HG02938 (cell line): ENCODE results near the gene ADAP1.

ENCODE experiments used
- ATAC-seq: cut with Tn5 transposase; IDR thresholded peaks from one replicate; pipeline ENCODE4 v1.9.1; 2021; ENCODE audit warnings: mild to moderate bottlenecking, moderate library complexity; ENCODE audit not compliant: unreplicated experiment

The ADAP1 gene

DNA sequence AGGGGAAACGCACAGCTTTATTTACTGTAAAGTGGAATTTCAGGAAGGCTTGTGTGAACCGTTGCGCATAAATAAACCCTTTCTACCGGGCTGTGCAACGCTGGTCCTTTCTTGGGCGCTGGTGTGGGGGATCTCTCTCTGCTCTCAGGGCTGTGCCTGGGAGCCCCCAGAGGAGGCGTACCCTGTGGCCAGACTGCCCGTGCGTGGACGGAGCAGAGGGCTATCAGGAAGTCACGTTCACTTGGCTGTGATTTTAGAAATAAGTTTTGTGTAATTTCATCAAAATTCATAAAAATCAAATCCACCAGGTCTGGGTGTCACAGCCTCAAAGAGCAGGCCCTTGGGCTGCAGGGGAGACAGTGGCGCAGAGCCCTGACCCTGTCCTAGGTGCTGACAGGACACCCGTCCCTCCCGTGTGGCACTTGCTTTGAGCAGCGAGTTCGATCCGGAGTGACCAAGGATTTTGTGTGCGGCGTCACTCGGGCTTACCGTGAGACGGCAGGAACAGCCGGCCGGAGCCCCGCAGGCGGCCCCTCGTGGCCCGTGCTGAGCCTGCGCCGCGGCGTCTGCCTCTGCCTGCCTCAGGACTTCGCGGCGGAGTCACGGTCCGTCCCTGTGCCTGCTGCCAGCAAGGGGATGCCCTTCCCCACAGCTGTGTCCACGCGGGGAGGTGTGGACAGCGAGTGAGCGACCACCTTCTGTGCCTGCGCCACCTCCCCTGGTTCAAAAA is 58.0 kb downstream of the ADAP1 start:
- no peak for ATAC-seq

DNA sequence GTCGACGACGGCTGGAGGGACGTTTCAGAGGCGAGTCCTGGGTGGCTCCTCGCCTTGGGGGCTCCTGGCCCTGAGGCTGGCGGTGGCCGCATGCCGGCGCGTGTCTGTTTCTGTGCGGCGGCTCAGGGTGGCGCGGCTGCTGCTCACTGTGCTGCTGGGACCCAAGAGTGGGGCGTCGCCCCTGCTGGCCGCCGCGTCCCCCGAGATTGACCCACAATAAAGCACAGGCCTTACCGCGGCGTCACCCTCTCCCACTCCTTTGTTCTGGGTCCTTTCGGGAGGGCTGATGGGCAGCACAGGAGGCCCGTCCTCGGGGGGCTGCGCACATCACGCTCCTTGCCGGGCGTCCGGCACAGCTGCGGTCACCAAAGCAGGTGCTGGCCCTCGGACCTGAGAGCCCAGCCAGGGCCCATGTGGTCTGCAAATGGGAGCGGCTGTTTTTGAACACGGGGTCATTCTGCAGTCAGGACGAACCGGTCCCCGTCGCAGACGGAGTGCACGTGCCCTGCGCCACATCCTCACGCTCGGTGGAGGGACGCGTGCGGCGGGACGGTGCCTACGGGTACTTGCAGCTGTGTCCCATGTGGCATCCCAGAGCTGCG is 58.9 kb downstream of the ADAP1 start:
- no peak for ATAC-seq

DNA sequence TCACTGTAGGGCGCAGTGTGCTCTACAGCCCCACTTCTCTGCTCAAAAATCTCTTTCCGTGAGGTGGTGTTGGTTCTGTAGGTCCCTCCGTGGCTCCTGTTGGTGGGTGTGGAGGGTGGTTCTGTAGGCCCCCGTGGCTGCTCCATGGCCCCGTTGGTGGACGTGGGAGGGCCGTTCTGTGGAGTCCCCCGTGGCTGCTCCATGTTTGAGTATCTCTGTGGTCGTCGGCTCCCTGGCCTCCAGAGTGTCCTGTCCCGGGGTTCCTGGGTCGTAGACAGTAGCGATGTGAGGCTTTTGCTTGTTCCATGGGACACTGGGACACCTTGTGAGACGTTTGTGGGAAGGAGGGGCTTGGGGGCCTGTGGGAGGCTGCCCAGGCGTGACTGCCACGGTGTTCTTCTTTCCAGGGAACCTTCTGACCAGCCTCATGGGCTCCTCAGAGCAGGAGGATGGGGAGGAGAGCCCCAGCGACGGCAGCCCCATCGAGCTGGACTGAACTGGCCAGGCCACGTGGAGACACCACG is 59.5 kb downstream of the ADAP1 start:
- no peak for ATAC-seq

DNA sequence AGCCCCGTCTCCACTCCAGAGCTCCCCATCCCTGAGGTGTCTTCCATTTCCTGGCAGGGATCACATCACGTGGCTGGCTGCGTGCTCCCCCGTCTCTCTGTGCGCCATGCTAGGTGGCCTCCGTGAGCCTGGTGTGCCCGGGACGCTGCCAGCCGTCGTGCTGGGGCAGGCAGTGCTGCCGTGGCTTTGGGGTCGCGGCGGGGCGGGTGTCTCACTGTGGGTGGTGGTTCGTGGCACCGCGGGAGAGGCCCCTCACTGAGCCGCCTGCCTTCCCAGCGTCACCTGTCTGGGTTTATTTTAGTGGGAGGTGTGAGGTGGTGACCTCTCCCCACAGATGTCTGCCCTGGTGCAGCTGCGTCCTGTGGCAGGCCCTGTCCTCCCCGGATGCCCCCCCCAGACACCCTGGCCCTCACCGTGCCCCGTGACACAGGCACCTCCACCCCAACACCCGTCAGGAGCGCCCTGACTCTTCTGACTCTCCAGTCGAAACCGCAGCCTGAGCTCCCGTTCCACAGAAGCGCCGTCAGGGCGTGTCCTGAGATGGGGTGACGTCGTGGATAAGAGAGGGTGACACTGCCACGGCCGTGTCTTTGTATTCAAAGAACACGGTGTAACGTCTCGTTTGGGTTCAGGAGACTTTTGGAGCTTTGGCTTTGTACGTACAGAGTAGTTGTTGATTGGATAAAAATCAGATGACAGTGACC is 60.2 kb downstream of the ADAP1 start:
- ATAC-seq = no peak

DNA sequence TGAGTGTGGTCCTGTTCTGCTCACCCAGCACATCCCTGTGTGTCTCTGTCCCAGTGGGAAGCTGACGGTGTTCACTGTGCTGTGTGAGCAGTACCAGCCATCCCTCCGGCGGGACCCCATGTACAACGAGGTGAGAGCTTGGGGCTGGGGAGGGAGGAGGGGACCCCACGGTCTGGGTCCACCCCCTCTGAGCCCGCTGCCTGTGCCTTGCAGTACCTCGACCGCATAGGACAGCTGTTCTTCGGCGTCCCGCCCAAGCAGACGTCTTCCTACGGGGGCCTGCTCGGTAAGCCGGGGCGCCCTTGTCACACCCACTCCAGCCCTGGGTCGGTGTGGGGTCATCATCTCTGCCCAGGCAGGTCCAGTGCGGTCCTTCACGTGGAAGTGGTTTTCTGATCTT is 60.8 kb downstream of the ADAP1 start:
- no peak for ATAC-seq

DNA sequence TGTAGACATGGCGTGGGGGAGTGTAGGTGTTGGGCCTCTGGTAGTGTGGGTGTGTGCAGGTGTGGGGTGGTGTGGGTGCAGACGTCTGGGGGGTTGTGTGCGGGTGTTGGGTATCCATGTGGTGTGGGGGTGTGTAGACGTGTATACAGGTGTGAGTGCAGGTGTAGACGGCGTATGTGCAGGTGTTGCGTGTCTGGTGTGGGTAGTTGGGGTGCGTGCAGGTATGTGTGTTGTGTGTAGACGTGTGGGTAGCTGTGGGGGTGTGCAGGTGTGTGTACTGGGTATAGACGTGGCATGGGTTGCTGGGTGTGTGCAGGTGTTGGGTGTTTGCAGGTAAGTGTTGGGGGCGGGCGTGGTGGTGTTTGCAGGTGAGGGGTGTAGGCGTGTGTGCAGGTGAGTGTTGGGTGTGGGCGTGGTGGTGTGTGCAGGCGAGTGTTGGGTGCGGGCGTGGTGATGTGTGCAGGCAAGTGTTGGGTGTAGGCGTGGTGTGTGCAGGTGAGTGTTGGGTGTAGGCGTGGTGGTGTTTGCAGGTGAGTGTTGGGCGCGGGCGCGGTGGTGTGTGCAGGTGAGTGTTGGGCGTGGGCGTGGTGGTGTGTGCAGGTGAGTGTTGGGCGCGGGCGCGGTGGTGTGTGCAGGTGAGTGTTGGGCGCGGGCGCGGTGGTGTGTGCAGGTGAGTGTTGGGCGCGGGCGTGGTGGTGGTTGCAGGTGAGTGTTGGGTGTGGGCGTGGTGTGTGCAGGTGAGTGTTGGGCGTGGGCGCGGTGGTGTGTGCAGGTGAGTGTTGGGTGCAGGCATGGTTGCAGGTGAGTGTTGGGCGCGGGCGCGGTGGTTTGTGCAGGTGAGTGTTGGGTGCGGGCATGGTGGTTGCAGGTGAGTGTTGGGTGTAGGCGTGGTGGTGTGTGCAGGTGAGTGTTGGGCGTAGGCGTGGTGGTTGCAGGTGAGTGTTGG is 61.6 kb downstream of the ADAP1 start:
- no peak for ATAC-seq

DNA sequence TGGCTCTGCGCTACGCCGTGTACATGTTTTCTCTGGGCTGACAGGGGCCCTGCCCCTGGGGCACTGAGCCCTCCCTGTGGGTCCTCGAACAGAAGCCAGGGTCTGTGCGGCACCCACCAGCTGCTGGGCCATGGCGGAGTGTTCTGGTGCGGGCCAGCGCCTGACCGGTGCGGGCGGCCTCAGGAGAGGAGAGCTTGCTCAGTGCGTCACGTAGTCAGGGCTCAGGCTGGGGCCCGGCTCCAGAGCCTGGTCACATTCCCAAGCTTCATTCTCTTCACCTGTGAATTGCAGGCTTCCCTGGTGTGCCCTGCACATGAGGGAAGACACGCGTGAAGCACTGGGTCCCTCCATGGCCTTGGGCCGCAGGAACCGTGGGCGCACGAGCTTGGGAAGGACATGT is 62.7 kb downstream of the ADAP1 start:
- ATAC-seq = no peak

DNA sequence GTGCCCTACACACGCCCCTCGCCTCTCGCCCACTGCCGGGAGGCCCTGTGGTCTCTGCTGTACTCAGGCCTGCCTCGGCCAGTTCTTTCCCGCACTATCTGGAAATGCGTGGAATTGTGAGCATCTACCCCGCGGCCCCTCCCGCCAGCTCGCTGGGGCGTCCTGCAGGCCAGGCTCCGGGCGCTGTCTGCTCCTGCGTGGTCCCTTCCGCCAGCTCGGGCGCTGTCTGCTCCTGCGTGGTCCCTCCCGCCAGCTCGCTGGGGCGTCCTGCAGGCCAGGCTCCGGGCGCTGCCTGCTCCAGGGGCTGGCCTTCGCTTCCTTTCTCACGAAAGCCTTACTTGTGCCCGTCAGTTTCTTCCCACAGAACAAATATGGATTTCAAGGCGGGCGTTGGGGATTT is 63.2 kb downstream of the ADAP1 start:
- ATAC-seq = no peak

DNA sequence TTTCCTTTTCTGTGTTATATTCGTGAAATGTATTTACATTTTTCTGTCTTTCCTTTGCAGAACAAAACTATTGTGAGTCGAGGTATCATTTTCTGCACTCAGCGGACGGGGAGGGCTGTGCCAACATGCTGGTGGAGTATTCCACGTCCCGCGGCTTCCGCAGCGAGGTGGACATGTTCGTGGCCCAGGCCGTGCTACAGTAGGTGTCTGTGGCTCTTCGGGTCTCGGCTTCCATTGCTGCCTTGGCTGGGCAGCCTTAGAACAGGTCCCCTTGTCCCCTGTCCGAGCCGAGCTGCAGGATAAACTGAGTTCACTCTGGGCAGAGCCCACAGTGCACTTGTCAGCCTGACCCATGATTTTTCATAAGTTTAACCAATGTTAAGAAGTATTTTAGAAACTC is 63.6 kb downstream of the ADAP1 start:
- ATAC-seq = no peak

DNA sequence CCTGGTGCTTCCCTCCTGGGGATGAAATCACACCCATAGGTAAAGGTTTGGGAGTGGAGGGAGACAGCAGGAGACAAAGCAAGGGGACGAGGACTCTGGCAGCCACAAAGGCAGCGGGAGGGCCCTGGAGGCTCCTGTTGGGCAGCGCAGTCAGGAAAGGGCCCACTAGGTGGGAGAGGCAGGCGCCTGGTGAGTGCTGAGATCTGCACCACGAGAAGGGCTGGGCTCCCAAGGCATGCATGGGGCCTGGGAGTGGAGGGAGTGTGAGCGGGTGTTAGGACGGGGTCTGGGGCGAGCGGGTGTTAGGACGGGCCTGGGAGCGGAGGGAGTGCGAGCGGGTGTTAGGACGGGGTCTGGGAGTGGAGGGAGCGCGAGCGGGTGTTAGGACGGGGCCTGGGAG is 65.1 kb downstream of the ADAP1 start:
- no peak for ATAC-seq

DNA sequence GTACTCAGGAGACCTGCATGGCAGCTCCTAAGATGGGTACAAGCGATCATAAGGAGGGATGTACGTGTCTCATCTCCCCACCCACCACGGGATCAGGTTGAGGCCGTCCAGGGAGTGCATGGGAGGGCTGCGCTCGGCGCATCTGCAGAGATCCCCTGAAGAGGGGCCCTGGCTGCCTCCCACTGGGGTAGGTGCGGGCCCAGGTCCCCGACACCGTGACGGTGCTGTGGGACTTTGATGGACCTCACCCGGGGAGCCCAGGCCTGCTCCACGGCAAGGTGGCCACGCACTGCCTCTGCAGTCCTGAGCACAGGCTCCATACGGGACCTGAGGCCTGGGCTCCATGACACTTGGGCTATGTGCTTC is 65.5 kb downstream of the ADAP1 start:
- no peak for ATAC-seq

DNA sequence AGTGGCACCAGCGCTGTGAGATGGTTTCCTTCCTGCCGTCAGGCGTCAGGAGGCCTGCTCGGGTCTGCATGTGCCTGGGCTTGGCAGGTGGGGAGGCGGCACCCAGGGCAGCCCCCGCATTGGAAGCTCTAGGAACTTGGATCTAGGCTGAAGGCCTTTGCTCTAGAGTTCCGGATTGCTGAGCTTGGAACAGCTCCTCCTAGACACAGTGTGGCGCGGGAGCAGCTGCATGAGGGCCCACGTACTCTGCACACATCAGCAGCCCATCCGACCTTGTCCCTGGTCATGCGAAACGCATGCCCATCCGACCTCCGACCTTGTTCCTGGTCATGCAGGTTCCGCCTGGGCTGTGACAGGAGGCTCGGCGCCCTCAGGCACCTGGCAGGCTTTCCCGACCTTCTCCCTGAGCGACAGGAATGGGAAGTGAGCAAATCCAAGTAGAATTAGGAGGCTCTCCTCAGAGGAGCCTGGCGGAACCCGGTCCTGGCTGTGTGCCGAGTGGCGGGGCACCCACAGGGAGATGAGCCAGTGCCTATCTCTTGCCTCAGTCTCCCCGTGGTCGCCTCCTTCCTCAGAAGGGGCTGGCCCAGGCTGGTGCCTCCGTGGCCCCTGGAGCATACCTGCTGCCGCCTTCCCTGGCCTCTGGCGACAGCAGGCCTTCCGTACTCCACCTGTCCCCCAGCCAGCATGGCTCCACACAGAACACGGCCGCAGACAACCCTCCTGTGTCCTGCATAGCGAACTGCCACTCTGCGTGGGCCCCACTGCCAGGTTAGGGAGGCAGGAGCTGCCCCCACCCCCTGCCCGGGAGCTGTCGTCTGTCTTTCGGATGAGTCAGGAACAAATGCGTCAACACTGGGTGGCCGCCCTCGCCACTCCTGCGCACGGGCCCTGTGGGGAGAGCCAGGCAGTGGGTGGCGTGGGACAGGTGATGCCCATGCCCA is 66.1 kb downstream of the ADAP1 start:
- no peak for ATAC-seq

DNA sequence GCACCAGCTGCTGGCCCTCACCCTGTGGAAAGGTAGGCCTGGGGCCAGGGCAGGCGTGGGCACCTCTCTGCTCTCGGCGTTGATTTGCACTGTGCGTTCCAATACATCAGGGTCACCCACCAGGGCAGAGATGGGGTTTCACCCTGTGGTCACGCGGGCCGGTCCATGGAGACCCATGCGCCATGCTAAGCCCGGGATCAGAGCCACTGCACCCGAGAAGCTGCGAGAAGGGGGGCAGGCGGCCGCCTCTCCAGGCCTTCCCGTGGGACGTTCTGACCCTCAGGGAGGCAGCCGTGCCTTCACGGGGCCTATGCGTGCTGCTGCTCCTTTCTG is 67.0 kb downstream of the ADAP1 start:
- no peak for ATAC-seq

DNA sequence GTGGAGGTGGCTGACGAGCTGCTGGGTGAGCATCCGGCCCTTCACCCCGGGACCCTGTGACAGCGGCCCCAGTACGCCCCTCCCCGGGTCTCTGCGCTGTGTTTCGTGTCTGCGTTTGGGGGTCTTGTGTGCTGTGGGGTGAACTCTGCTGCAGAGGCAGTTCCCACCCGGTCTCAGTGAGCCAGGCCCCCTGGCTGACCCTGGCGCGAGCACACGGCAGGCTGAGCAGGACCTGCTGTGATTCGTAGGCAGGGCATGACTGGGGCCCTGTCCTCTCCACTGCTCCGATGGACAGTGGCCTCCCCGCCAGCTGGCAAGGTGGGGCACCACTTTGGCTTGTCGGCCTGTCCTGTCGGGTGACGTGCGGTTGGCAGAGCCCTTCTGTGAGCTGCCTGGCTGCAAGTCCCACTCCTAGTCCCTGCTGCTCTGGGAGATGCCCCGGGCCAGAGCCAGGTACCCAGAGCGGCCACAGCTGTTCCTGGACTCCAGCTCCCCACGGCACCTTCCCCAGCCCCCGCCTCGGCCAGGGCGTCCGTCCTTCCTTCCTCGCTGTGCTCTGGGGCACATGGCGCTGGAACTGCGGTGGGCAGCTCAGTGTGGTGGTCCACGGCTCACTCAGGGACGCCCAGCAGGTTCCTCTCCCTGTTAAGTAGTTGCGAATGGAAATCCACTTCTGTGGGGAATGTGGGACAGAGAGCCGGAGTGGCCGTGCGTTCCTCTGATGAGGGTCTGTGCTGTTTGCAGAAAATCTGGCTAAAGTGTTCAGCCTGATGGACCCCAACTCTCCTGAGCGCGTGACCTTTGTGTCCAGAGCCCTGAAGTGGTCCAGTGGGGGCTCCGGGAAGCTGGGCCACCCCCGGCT is 67.6 kb downstream of the ADAP1 start:
- no peak for ATAC-seq

DNA sequence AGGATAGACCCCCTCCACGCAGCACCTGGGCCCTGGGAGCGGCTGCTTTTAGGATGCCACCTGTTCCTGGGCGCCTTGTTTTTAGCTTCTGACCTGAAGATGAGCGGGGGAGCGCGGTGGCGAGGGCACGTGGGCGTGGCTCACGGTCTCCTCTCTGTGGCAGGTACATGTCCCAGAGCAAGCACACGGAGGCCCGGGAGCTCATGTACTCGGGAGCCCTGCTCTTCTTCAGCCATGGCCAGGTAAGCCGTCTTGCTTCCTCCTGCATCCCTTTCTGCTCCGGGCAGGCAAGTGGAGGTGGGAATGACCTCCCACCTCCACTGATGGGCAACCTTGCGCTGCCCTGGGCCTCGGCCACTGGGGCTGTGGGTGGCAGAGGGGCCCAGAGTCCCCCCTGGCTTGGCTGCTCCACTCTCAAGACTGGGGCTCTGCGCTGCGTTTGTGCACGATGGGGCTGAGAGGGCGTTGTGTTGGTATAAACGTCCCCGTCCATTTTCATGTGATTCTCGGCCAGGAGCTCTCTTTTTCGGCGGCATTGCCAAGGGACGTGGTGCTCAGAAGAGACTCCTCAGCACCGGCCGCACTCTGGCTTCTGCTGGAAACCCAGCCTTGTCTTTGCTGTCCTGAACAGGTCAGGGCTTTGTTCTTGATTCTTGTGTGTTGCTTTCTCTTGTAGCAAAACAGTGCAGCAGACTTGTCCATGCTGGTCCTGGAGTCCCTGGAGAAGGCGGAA is 68.4 kb downstream of the ADAP1 start:
- ATAC-seq = no peak

DNA sequence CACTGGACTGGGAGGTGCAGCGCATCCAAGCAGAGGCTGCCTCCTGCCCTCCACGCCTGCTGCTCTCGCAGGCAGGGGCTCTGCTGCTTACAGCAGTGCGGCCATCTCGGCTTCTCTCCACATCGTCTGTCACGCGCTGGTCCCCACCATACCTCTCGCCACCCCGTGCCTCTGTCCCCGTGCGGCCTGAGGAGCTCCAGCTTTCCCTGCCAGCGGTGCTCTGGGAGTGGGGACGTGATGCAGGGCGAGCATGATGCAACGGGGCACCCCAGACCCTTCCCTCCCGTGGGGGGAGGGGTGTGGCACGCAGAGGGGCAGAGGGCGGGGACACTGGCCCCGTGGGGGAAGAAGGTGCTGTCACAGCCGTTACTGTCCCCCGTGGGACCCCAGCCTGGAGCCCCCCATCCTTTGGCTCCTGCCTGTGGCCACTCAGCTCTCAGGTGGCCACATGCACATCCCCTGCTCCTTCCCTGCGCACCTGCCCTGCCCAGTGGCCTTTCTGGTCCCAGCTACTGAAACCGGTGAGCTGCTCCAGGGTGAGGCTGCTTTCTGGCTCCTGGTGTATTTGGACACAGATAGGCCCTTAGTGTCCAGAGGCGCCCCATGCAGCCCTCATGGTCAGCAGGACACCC is 69.1 kb downstream of the ADAP1 start:
- no peak for ATAC-seq

DNA sequence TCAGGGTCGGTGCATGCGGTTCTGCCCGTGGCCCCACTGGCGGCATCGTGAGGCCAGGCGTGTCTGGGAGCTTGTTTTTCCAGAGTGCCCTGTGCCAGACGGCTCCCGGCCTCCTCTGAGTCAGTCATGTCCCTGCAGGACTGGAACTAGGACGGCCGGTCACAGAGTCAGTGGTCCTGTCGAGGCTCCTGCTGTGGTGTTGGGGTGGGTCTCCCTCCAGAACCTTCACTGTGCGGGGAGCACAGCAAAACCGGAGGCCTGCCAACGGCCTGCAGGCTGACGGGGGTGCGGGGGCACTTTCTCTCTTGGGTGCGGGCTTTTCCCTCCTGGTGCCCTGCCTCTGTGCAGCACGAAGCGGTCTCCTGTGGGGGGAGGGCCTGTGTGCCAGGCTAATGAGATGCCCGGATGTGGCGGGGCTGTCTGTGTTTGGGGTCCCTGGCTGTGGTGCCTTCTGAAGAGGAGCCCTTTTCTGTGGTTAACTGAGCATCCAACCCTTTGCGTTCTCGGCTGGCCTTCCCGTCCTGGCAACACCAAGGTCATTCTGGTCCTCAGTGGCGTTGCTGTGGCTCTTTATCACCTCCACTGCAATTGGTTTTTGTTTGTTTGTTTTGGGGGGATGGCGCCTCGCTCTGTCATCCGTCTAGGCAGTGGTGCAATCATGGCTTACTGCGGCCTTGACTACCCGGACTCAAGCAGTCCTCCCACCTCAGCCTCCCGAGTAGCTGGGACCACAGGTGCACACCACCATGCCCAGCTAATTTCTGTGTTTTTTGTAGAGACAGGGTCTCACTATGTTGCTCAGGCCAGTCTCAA is 70.1 kb downstream of the ADAP1 start:
- no peak for ATAC-seq
